Measurements from ENCODE around the gene PTRHD1.
A peak's percentile ranks its signal among the peaks of the same experiment; 100 is the strongest.

Gene PTRHD1

GRCh38 chr2:24797644-24798043, 4.5 kb upstream of the PTRHD1 start:
- TF ChIP-seq CTCF (conservative IDR thresholded peaks at IDR 0.05; ENCODE audit: low read length): no peak
- DNase-seq (ENCODE audit: low read depth): no peak
- H3K4me3 ChIP-seq (ENCODE audit: low read length): no peak overlapping the region

- DNase-seq (ENCODE audit: low read depth): no peak
- TF ChIP-seq CTCF (conservative IDR thresholded peaks at IDR 0.05; ENCODE audit: low read length): no peak
Observed at GRCh38 chr2:24793761-24794435, 707 bp upstream of the PTRHD1 start.

GRCh38 chr2:24792542-24792873, 683 bp downstream of the PTRHD1 start:
- TF ChIP-seq CTCF (conservative IDR thresholded peaks at IDR 0.05; ENCODE audit: low read length): no peak

More at GRCh38 chr2:24793761-24794435, 707 bp upstream of the PTRHD1 start:
- H3K4me3 ChIP-seq (ENCODE audit: low read length): peak overlapping the region; percentile 89

GRCh38 chr2:24791452-24791851, 1.7 kb downstream of the PTRHD1 start:
- TF ChIP-seq CTCF (conservative IDR thresholded peaks at IDR 0.05; ENCODE audit: low read length): no peak
- H3K4me3 ChIP-seq (ENCODE audit: low read length): no peak overlapping the region
- no peak for DNase-seq (ENCODE audit: low read depth)

More at GRCh38 chr2:24792542-24792873, 683 bp downstream of the PTRHD1 start:
- H3K4me3 ChIP-seq (ENCODE audit: low read length): peak overlapping the region; percentile 89
- no peak for DNase-seq (ENCODE audit: low read depth)

- DNase-seq (ENCODE audit: low read depth): no peak
- TF ChIP-seq CTCF (conservative IDR thresholded peaks at IDR 0.05; ENCODE audit: low read length): no peak
- H3K4me3 ChIP-seq (ENCODE audit: low read length): no peak overlapping the region
Observed at GRCh38 chr2:24788816-24789215, 4.4 kb downstream of the PTRHD1 start.

- TF ChIP-seq CTCF (conservative IDR thresholded peaks at IDR 0.05; ENCODE audit: low read length): no peak
- DNase-seq (ENCODE audit: low read depth): no peak
- no peak overlapping the region for H3K4me3 ChIP-seq (ENCODE audit: low read length)
Observed at GRCh38 chr2:24787532-24787931, 5.7 kb downstream of the PTRHD1 start.

GRCh38 chr2:24785671-24786321, 7.4 kb downstream of the PTRHD1 start:
- no peak for DNase-seq (ENCODE audit: low read depth)
- H3K4me3 ChIP-seq (ENCODE audit: low read length): no peak overlapping the region
- no peak for TF ChIP-seq CTCF (conservative IDR thresholded peaks at IDR 0.05; ENCODE audit: low read length)
